ENCODE results near the gene SLC18A3. TPM values are rescaled to one million over a fixed set of nuclear protein-coding genes. Genes with fewer than 3 reads are reported as not detected.

SLC18A3 gene
- polyA plus RNA-seq, 1 of the 3 experiments (the other 2 are of a cell fraction), result 1.7 TPM

DNA sequence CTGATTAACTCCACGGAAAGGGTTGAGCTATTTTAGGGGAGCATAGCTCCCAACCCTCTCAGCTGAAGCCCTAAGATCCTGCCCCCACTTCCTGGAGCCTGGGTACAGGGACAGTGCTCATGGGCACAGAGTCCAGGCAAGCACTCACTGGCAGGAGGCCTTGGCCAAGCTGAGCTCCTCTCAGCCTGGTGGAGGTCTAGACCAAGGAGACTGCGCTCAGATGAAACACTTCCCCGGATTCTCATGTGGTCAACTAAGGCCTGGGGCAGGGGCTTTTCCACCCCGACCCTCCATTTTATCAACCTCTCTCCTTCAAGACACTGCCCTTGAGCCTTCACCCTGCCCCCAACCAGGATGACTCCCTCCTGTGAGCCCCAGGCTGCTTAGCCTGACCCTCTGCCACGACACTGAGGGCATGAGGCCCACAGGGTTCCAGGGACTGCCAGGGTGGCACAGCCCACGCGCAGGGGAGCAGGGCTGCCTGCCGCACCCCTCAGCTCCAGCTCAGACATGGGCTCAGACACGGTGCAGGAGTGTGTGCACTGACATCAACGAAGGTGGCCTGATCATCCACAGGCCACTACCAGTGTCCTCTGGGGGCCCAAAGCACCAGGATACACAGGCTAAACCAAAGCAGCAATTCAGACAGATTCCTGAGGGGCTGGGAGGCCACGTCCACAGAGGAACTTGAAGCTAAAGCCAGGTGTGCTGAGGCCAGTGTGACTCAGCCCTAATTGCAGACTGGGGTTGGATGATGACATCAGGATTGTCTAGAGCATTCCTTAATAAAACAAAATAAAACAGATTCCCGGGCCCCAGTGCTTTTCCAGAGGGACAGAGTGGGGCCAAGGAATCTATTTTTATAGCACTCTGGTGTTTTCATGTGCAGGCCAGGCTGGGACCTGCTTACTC lies 22.6 kb downstream of the SLC18A3 start:
- Histone ChIP-seq H2AFZ (ENCODE audit: low read depth) (no peak overlapping the region), H3F3A (replicated peaks; ENCODE audit: insufficient read depth) (no peaks in the 10 kb centered on the region), H3K36me3 (replicated peaks in 1 of 2; ENCODE audit: control insufficient read depth in 1 of 2, insufficient read depth in 2 of 2, low read length in 1 of 2) (no peaks in the 10 kb centered on the region), H3K79me2 (ENCODE audit: insufficient read depth) (no peaks in the 10 kb centered on the region), H3K4me2 (no peak overlapping the region), H3K4me1 (ENCODE audit: control insufficient read depth in 1 of 2, insufficient read depth in 2 of 2, low read depth in 1 of 2, low read length in 1 of 2) (peaks cover 0 to 36% of the 10 kb centered on the region in 2 experiments; a peak in 2 of 4 replicates), H4K20me1 (ENCODE audit: insufficient read depth) (no peaks in the 10 kb centered on the region), H3K9ac (no peak overlapping the region), H3K9me3 (no peaks in the 10 kb centered on the region), H3K9me2 (no peaks in the 10 kb centered on the region), H3K4me3 (ENCODE audit: low read depth in 2 of 2, low read length in 1 of 2) (no peak overlapping the region), H3K27me3 (ENCODE audit: insufficient read depth) (no peaks in the 10 kb centered on the region; the same call in 1 of the 2 replicates), H3K27ac (ENCODE audit: low read depth in 2 of 2, low read length in 1 of 2) (peak overlapping the region in 1 of 2 experiments; percentile 78; a peak in 2 of 4 replicates)
- TF ChIP-seq, protein P1, sequence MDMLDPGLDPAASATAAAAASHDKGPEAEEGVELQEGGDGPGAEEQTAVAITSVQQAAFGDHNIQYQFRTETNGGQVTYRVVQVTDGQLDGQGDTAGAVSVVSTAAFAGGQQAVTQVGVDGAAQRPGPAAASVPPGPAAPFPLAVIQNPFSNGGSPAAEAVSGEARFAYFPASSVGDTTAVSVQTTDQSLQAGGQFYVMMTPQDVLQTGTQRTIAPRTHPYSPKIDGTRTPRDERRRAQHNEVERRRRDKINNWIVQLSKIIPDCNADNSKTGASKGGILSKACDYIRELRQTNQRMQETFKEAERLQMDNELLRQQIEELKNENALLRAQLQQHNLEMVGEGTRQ (IDR thresholded peaks at IDR 0.05; ENCODE audit: borderline replicate concordance, low read depth, low read length), result no peak
- TF ChIP-seq YY1 (IDR thresholded peaks at IDR 0.05; ENCODE audit: low read depth) (no peak), RAD21 (IDR thresholded peaks at IDR 0.05; ENCODE audit: low read length) (no peak), CHD2 (IDR thresholded peaks at IDR 0.05; ENCODE audit: low read length, partially characterized antibody) (no peak), EP300 (IDR thresholded peaks at IDR 0.05; ENCODE audit: borderline replicate concordance in 1 of 2, low read depth in 1 of 2, low read length in 1 of 2) (no peak)
- 46% methylated on average over 11 of the region's 12 CpGs for WGBS (ENCODE audit: low lambda C conversion rate)
- ChIA-PET POLR2A (no interaction called here), CTCF (interaction anchor here (0.7 to 1.2 kb wide), 2 partner anchors 10 to 38 kb away, joined by 3 read pairs; no protein-coding TSS in a partner anchor)
- no peak for DNase-seq

DNA sequence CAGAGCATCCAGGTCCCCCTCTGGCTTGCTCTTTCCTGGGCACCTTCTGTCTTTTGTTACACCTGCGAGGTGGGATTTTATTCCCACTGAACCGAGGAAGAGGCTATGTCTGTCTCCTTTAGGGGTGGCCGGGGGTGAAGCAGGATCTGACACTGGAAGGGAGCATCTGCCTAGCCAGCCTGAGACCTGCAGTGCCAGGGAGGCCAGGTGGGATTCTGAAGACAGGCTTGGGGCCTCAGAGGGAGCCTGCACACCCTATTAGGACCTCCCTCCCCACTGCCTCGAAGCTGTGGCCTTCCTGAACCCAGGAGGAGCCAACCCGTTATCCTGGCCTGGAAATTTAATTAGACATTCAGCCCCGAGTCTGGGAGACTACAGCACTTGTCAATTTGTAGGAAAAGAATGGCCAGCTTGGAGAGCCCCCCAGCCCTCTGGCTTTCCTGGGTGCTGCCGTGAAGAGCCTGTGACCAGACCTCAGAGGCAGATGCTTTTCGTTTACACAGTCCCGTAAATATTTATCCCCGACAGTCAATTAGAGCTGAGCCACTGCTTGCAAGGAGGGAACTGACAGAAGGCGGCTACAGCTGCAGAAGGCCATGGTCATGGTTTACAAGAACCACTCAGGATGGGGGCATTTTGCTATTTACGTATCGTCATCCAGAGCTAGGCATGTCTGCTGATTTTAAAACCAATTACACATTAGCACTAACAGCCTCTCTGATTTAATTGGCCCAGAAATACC lies 23.4 kb downstream of the SLC18A3 start:
- H3K4me3 ChIP-seq (ENCODE audit: low read depth in 2 of 2, low read length in 1 of 2), result no peak overlapping the region; a peak in 1 of 4 replicates
- POLR2A ChIA-PET, result no interaction called here
- H3K9me2 ChIP-seq, result no peaks in the 10 kb centered on the region
- no peak overlapping the region for H3K9ac ChIP-seq
- peaks cover 0 to 34% of the 10 kb centered on the region in 2 experiments; a peak in 2 of 4 replicates for H3K4me1 ChIP-seq (ENCODE audit: control insufficient read depth in 1 of 2, insufficient read depth in 2 of 2, low read depth in 1 of 2, low read length in 1 of 2)
- CTCF ChIA-PET, result interaction anchor here (0.9 to 1.0 kb wide), 3 partner anchors 11 to 27 kb away, joined by 3 read pairs; no protein-coding TSS in a partner anchor
- no peaks in the 10 kb centered on the region for H3K9me3 ChIP-seq
- peak overlapping the region in 1 of 2 experiments; percentile 78; a peak in 2 of 4 replicates for H3K27ac ChIP-seq (ENCODE audit: low read depth in 2 of 2, low read length in 1 of 2)
- H3K79me2 ChIP-seq (ENCODE audit: insufficient read depth), result no peaks in the 10 kb centered on the region
- H3K27me3 ChIP-seq (ENCODE audit: insufficient read depth), result no peaks in the 10 kb centered on the region; the same call in 1 of the 2 replicates
- WGBS (ENCODE audit: low lambda C conversion rate), result 37% methylated on average over 10 of the region's 13 CpGs
- DNase-seq, result peak; percentile 61
- H3K36me3 ChIP-seq (replicated peaks in 1 of 2; ENCODE audit: control insufficient read depth in 1 of 2, insufficient read depth in 2 of 2, low read length in 1 of 2), result no peaks in the 10 kb centered on the region
- TF ChIP-seq FOXJ3 (CRISPR knock-in tag; IDR thresholded peaks at IDR 0.05), result peak; percentile 53; the same call in 1 of the 2 replicates
- TF ChIP-seq EP300 (IDR thresholded peaks at IDR 0.05; ENCODE audit: borderline replicate concordance in 1 of 2, low read depth in 1 of 2, low read length in 1 of 2), result peak in 1 of 2 experiments; percentile 23; a peak in 1 of 4 replicates
- TF ChIP-seq TEAD4 (IDR thresholded peaks at IDR 0.05; ENCODE audit: borderline replicate concordance, insufficient read depth), result no peak
- TF ChIP-seq GATA2 (CRISPR knock-in tag; IDR thresholded peaks at IDR 0.05), result 0 out of 2 replicates have a peak, but pooled peaks have one; percentile 11
- no peak overlapping the region for H2AFZ ChIP-seq (ENCODE audit: low read depth)
- H3K4me2 ChIP-seq, result no peak overlapping the region
- H4K20me1 ChIP-seq (ENCODE audit: insufficient read depth), result no peaks in the 10 kb centered on the region
- no peaks in the 10 kb centered on the region for H3F3A ChIP-seq (replicated peaks; ENCODE audit: insufficient read depth)
